Measurements from ENCODE around the gene HSPG2. TPM values are rescaled to one million over a fixed set of nuclear protein-coding genes. Genes with fewer than 3 reads are reported as not detected.
A peak's percentile ranks its signal among the peaks of the same experiment; 100 is the strongest.

Gene HSPG2
- total and polyA plus RNA-seq, 9 of the 15 experiments (the other 6 are each of a cell fraction or from before 2014, with no cell fraction given), result 0.14 to 160 (median 15.7) TPM

- TF ChIP-seq PRDM10 (IDR thresholded peaks at IDR 0.05; ENCODE audit: partially characterized antibody) (peak; percentile 93), ZNF280A (IDR thresholded peaks at IDR 0.05; ENCODE audit: low read depth, partially characterized antibody) (no peak), ZNF23 (CRISPR knock-in tag; IDR thresholded peaks at IDR 0.05) (no peak; the same call in 1 of the 2 replicates), NR3C1 (CRISPR knock-in tag; IDR thresholded peaks at IDR 0.05) (no peak), TRIM25 (IDR thresholded peaks at IDR 0.05; ENCODE audit: borderline replicate concordance) (peak; percentile 99), ZNF445 (CRISPR knock-in tag; IDR thresholded peaks at IDR 0.05; ENCODE audit: low read depth) (no peak), PTBP1 (IDR thresholded peaks at IDR 0.05; ENCODE audit: low read depth, low read length) (peak; percentile 88; the same call in 1 of the 2 replicates), PPARD (CRISPR knock-in tag; IDR thresholded peaks at IDR 0.05) (no peak), ZNF384 (IDR thresholded peaks at IDR 0.05; ENCODE audit: low read depth, low read length) (peak; percentile 38; the same call in 1 of the 2 replicates), ZC3H8 (IDR thresholded peaks at IDR 0.05) (peak; percentile 95), BRCA1 (IDR thresholded peaks at IDR 0.05) (no peak), BRCA1 (CRISPR knock-in tag; IDR thresholded peaks at IDR 0.05) (no peak), MTA2 (IDR thresholded peaks at IDR 0.05; ENCODE audit: low read depth) (peak; percentile 100), ZNF143 (CRISPR knock-in tag; IDR thresholded peaks at IDR 0.05) (no peak; the same call in none of the 2 replicates), MCM7 (IDR thresholded peaks at IDR 0.05) (peak in 1 of 2 experiments; percentile 96; a peak in 3 of 4 replicates), POLR3G (IDR thresholded peaks at IDR 0.05; ENCODE audit: extremely low read depth, insufficient read length, insufficient replicate concordance) (no peak), TCF7L2 (IDR thresholded peaks at IDR 0.05; ENCODE audit: low read depth, low read length) (no peak), NONO (IDR thresholded peaks at IDR 0.05; ENCODE audit: low read depth in 2 of 2, low read length in 1 of 2) (peak in 1 of 2 experiments; percentile 89; a peak in 2 of 4 replicates), EWSR1 (IDR thresholded peaks at IDR 0.05; ENCODE audit: borderline replicate concordance, low read depth, partially characterized antibody) (no peak), DNMT1 (IDR thresholded peaks at IDR 0.05) (peak; percentile 100)
These were observed 32.2 kb downstream of the HSPG2 start (continued) for GRCh38 chr1:21904704-21905520.
